Esophagus squamous epithelium (tissue), 4 donors: ENCODE results near the gene C1QTNF8.

Experiments used
- POLR2A ChIP-seq, 4 donors: fragments of 450-650 bp; IDR thresholded peaks; one replicate each; pipeline ENCODE4 v1.6.1; 2017; ENCODE audit warnings: antibody characterized with exemption in 4 of 4, mild to moderate bottlenecking in 4 of 4, moderate library complexity in 3 of 4
- TF ChIP-seq, protein P1 (sequence below), 6 experiments: fragments of 450-650 bp in 4 of 6; fragments of 200-600 bp in 2 of 6; sonication (generic) in 2 of 6; IDR thresholded peaks; one replicate each; pipeline ENCODE4 v1.5.1; 2016 to 2019; ENCODE audit warnings: antibody characterized with exemption in 6 of 6, mild to moderate bottlenecking in 4 of 6, moderate library complexity in 4 of 6

GRCh38 chr16:1134776-1135458 lies 38.9 kb upstream of the C1QTNF8 start:
- TF ChIP-seq, protein P1, sequence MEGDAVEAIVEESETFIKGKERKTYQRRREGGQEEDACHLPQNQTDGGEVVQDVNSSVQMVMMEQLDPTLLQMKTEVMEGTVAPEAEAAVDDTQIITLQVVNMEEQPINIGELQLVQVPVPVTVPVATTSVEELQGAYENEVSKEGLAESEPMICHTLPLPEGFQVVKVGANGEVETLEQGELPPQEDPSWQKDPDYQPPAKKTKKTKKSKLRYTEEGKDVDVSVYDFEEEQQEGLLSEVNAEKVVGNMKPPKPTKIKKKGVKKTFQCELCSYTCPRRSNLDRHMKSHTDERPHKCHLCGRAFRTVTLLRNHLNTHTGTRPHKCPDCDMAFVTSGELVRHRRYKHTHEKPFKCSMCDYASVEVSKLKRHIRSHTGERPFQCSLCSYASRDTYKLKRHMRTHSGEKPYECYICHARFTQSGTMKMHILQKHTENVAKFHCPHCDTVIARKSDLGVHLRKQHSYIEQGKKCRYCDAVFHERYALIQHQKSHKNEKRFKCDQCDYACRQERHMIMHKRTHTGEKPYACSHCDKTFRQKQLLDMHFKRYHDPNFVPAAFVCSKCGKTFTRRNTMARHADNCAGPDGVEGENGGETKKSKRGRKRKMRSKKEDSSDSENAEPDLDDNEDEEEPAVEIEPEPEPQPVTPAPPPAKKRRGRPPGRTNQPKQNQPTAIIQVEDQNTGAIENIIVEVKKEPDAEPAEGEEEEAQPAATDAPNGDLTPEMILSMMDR (IDR thresholded peaks at IDR 0.05): no peak
- TF ChIP-seq POLR2A (IDR thresholded peaks at IDR 0.05): no peak
